ENCODE results near the gene EAF1.

- TF ChIP-seq EZH2 (IDR thresholded peaks at IDR 0.05; ENCODE audit: low read depth, unreplicated experiment) (no peak), ETS1 (IDR thresholded peaks at IDR 0.05) (no peak), CTCF (conservative IDR thresholded peaks at IDR 0.05; ENCODE audit: low read depth in 2 of 2) (no peak), REST (IDR thresholded peaks at IDR 0.05; ENCODE audit: unreplicated experiment) (no peak), POLR2AphosphoS5 (IDR thresholded peaks at IDR 0.05; ENCODE audit: low read depth) (no peak), CREB1 (CRISPR knock-in tag; IDR thresholded peaks at IDR 0.05; ENCODE audit: low read depth) (no peak), EZH2phosphoT487 (IDR thresholded peaks at IDR 0.05; ENCODE audit: unreplicated experiment) (no peak)
Measured at GRCh38 chr3:15403495-15403894, 23.9 kb upstream of the EAF1 start.
